GM10266 (cell line): ENCODE results near the gene PPP1R14D.

ENCODE experiments used
- DNase-seq: peaks from one replicate; pipeline ENCODE4 v3.0.0; 2012; ENCODE audit errors: extremely low spot score
- CTCF ChIP-seq: IDR thresholded peaks from 2 replicates; pipeline ENCODE4 v1.5.1; 2012; ENCODE audit warnings: mild to moderate bottlenecking, low read depth; ENCODE audit not compliant: control insufficient read depth, insufficient read depth; ENCODE audit errors: missing control alignments

The PPP1R14D gene

GRCh38 chr15:40790718-40791117 is 37.8 kb downstream of the PPP1R14D start:
- DNase-seq = no peak

GRCh38 chr15:40789999-40790398 is 38.5 kb downstream of the PPP1R14D start:
- TF ChIP-seq CTCF = no peak
- no peak for DNase-seq

More at GRCh38 chr15:40790718-40791117, 37.8 kb downstream of the PPP1R14D start:
- TF ChIP-seq CTCF = no peak

- no peak for TF ChIP-seq CTCF
- no peak for DNase-seq
Measured at GRCh38 chr15:40789119-40789518, 39.4 kb downstream of the PPP1R14D start.

GRCh38 chr15:40787991-40788390 is 40.5 kb downstream of the PPP1R14D start:
- no peak for TF ChIP-seq CTCF
- no peak for DNase-seq

- DNase-seq = no peak
- no peak for TF ChIP-seq CTCF
Measured at GRCh38 chr15:40787344-40787841, 41.1 kb downstream of the PPP1R14D start.

- no peak for TF ChIP-seq CTCF
- no peak for DNase-seq
Measured at GRCh38 chr15:40785814-40786213, 42.7 kb downstream of the PPP1R14D start.

- no peak for DNase-seq
- no peak for TF ChIP-seq CTCF
Measured at GRCh38 chr15:40785164-40785563, 43.3 kb downstream of the PPP1R14D start.
